WTC11 (cell line): ENCODE results near the gene APOL3.

Experiments used
- CTCF ChIP-seq: fragments of 200-600 bp; IDR thresholded peaks from 2 replicates; pipeline ENCODE4 v1.8.0; 2022; ENCODE audit warnings: antibody characterized with exemption
- FOXJ3 ChIP-seq: sonication (generic); formaldehyde crosslinking; IDR thresholded peaks from 2 replicates; pipeline ENCODE4 v1.9.0; 2021; ENCODE audit warnings: missing genetic modification reagents, mild to moderate bottlenecking, borderline replicate concordance
- JUN ChIP-seq: sonication (generic); formaldehyde crosslinking; IDR thresholded peaks from 2 replicates; pipeline ENCODE4 v1.8.0; 2023; ENCODE audit warnings: mild to moderate bottlenecking, missing genetic modification reagents
- KAT7 ChIP-seq: sonication (generic); formaldehyde crosslinking; IDR thresholded peaks from 2 replicates; pipeline ENCODE4 v1.8.1; 2023; ENCODE audit warnings: missing genetic modification reagents, mild to moderate bottlenecking, borderline replicate concordance
- SOX15 ChIP-seq: fragments of 250-450 bp; sonication (Bioruptor Pico); IDR thresholded peaks from 2 replicates; pipeline ENCODE4 v1.9.0; 2021; ENCODE audit warnings: mild to moderate bottlenecking
- ZNF423 ChIP-seq: fragments of 250-450 bp; sonication (Bioruptor Pico); IDR thresholded peaks from 2 replicates; pipeline ENCODE4 v2.1.2; 2022; ENCODE audit warnings: mild to moderate bottlenecking, moderate library complexity
- TF ChIP-seq, protein P1 (sequence below): fragments of 250-450 bp; sonication (Bioruptor Pico); IDR thresholded peaks from 2 replicates; pipeline ENCODE4 v1.9.0; 2021; ENCODE audit warnings: mild to moderate bottlenecking
- TF ChIP-seq, protein P2 (sequence below): sonication (generic); formaldehyde crosslinking; IDR thresholded peaks from 2 replicates; pipeline ENCODE4 v1.8.1; 2022; ENCODE audit warnings: missing genetic modification reagents, borderline replicate concordance

- TF ChIP-seq CTCF: no peak
- TF ChIP-seq, protein P1, sequence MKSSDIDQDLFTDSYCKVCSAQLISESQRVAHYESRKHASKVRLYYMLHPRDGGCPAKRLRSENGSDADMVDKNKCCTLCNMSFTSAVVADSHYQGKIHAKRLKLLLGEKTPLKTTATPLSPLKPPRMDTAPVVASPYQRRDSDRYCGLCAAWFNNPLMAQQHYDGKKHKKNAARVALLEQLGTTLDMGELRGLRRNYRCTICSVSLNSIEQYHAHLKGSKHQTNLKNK (CRISPR knock-in tag): no peak
- TF ChIP-seq SOX15 (CRISPR knock-in tag): no peak
- TF ChIP-seq ZNF423 (CRISPR knock-in tag): no peak
- no peak for TF ChIP-seq FOXJ3 (CRISPR knock-in tag)
- TF ChIP-seq, protein P2, sequence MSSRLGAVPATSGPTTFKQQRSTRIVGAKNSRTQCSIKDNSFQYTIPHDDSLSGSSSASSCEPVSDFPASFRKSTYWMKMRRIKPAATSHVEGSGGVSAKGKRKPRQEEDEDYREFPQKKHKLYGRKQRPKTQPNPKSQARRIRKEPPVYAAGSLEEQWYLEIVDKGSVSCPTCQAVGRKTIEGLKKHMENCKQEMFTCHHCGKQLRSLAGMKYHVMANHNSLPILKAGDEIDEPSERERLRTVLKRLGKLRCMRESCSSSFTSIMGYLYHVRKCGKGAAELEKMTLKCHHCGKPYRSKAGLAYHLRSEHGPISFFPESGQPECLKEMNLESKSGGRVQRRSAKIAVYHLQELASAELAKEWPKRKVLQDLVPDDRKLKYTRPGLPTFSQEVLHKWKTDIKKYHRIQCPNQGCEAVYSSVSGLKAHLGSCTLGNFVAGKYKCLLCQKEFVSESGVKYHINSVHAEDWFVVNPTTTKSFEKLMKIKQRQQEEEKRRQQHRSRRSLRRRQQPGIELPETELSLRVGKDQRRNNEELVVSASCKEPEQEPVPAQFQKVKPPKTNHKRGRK: no peak
- no peak for TF ChIP-seq JUN (CRISPR knock-in tag)
- TF ChIP-seq KAT7 (CRISPR knock-in tag): no peak
These were observed 48.4 kb upstream of the APOL3 start for GRCh38 chr22:36208914-36209313.
